HG03139 (cell line): ENCODE results near the gene TCAIM.
"Not testable (repeated sequence)": the region's sequence is repeated elsewhere in the genome, so short reads cannot be mapped to it uniquely, and the experiment has no call there.

Experiments used
- ATAC-seq: cut with Tn5 transposase; IDR thresholded peaks from one replicate; pipeline ENCODE4 v1.9.1; 2021; ENCODE audit not compliant: unreplicated experiment

TCAIM gene

DNA sequence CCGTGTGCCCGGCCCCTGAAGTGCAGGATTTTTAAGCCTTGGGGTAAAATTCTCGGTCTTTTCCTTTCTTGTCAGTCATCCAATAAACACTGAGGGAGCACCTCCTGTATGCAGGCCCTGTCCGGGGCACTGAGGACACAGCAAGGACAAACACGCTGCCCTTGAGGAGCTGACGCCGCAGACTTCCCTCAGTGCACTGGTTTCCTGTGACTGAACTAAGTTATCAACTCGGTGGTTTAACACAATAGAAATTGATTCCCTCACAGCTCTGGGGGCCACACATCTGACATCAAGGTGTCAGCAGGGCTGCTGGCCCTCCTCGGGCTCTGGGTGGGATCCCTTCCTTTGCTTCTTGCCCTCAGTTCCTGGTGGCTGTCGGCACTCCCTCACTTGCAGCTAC, 73.8 kb downstream of the TCAIM start:
- no peak for ATAC-seq

- no peak for ATAC-seq
These were observed 76.0 kb downstream of the TCAIM start for GRCh38 chr3:44414517-44415090.

DNA sequence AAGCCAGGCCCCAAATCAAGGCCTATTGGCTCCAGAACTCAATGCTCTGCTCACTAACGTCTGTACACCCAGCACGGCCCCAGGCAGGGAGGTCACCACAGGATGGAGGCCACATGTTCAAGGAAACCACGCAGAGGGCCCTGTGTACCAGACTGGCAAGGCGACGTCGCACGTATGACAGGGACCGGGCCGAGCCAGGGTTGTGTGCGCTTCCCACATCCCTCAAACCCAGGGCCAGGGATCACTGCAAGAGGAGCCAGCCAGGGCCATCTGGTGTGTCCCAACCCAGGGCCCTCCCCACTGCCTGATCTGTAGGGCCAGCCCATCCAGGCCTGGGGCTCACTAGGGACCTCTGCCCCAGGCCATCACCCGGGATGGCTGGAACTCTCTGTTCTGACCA, 76.9 kb downstream of the TCAIM start:
- ATAC-seq, result no peak

GRCh38 chr3:44416031-44417030, 77.8 kb downstream of the TCAIM start:
- ATAC-seq, result no peak

DNA sequence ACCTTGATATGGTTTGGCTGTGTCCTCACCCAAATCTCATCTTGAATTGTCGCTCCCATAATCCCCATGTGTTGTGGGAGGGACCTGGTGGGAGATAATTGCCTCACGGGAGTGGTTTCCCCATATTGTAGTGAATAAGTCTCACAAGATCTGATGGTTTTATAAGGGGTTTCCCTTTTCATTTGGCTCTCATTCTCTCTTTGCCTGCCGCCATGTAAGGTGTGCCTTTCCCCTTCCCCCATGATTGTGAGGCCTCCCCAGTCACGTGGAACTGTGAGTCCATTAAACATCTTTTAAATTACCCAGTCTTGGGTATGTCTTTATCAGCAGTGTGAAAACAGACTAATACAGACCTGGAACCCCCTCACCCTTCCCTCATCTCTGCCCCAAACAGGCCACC, 79.6 kb downstream of the TCAIM start:
- not testable (repeated sequence) for ATAC-seq

GRCh38 chr3:44418549-44418948, 80.0 kb downstream of the TCAIM start:
- ATAC-seq, result no peak

DNA sequence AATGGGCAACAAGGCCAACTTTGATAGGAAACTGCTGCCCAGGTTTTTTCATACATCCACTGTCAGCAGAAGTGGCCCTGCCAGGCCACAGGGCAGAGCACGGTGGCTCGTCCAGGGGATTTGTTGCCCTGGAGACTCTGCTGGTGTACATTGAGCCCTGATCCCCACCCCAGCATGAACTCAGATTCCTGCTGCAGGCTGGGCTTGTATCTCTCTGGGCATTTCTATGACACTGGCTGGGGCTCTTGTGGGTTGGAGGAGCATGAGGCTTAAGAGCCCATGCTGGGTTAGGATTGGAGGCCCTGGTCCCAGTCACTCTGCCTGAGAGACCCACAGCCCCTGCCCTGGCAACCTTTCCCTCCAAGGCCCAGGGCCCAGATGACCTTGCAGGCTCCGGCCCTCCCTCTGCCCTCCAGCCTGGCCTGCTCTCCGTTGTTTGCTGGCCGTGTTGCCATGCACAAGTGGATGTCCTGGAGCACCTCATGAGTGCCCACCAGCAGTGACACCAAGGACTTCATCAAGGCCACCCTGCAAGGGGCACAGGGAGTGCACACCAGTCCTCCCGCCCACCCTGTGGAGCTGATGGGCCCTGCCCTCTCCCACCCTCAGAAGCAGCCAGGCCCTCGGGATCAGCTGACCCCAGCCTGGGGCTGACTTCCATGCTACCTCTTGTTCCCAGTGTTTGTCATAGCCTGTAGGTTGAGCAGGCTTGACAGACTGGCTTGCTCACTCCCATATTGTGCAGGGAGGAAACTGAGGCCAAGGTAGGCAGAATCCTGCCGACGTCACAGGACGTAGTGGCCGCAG, 80.8 kb downstream of the TCAIM start:
- no peak for ATAC-seq

- ATAC-seq, result no peak
These were observed 81.5 kb downstream of the TCAIM start for GRCh38 chr3:44419923-44420650.

GRCh38 chr3:44420676-44421075, 82.1 kb downstream of the TCAIM start:
- ATAC-seq, result no peak

GRCh38 chr3:44421280-44421679, 82.7 kb downstream of the TCAIM start:
- ATAC-seq, result no peak

GRCh38 chr3:44424758-44425157, 86.2 kb downstream of the TCAIM start:
- ATAC-seq, result no peak

GRCh38 chr3:44427683-44428082, 89.1 kb downstream of the TCAIM start:
- ATAC-seq, result no peak

DNA sequence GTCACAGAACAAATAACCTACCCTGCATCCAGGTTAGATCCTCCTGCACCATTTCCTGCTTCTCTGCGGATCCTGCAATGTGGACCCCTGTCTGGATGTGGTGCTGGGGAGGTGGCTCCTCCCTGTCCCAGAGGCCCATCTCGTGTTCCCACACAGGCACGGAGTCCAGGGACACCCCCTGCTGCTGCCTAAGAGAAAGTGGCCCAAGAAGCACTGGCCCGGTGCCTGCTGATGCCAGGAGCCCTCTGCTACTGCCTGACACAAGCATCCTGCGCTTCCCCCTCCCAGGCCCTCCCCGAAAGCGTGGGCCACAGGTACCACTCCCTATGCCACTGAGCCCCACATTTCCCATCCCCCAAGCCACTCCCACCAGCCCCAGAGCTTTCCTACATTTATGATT, 90.3 kb downstream of the TCAIM start:
- ATAC-seq, result no peak

GRCh38 chr3:44429459-44429858, 90.9 kb downstream of the TCAIM start:
- no peak for ATAC-seq

DNA sequence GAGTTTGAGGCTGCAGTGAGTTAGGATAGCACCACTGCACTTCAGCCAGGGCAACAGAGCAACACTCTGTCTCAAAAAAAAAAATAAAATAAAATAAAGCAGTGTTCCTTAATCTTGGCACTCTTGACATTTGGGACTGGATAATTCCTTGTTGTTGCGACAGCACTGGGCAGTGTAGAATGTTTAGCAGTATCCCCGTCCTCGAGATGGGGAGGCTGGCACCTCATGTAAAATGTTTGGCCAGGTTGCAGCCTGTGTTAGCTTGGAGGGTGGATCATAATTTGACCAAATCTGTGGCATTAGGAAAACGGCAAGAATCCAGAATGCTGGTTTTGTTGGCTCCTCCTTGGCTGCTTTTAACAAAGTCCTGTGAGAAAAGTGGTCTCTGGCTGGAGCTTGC, 91.9 kb downstream of the TCAIM start:
- ATAC-seq, result no peak

GRCh38 chr3:44434834-44435510, 96.4 kb downstream of the TCAIM start:
- ATAC-seq, result no peak

DNA sequence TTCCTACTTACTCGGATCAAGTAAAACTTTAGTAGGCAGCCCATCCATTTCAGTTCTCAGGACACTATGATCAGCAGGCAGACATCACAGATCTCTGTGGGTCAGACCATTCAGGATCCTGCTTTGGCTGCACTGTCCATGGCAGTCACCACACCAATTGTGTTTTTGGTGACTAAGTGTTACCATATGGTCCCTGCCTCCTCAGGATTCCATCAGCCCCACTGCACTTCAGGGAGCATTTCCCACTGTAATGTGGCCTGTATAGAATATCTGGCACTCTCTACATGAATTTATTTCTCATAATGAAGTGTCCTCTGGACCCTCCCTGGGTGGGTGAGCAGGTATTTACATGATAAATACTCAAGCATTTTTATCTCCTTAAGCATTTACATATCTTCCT, 97.6 kb downstream of the TCAIM start:
- no peak for ATAC-seq

- ATAC-seq, result no peak
These were observed 99.2 kb downstream of the TCAIM start for GRCh38 chr3:44437800-44438199.

- peak; percentile 94 for ATAC-seq
These were observed 101.1 kb downstream of the TCAIM start for GRCh38 chr3:44439499-44440295.
